NOMO-1 treated with DMSO at 0.1 percent for 48 hours (cell line): ENCODE data around the gene GOLGA8F.
"Not testable (repeated sequence)": the region's sequence is repeated elsewhere in the genome, so short reads cannot be mapped to it uniquely, and the experiment has no call there.

Source experiments
- DNase-seq: peaks from one replicate; lab custom pipeline; 2025; ENCODE audit not compliant: unreplicated experiment; lab: John Stamatoyannopoulos, UW

The GOLGA8F gene, protein sequence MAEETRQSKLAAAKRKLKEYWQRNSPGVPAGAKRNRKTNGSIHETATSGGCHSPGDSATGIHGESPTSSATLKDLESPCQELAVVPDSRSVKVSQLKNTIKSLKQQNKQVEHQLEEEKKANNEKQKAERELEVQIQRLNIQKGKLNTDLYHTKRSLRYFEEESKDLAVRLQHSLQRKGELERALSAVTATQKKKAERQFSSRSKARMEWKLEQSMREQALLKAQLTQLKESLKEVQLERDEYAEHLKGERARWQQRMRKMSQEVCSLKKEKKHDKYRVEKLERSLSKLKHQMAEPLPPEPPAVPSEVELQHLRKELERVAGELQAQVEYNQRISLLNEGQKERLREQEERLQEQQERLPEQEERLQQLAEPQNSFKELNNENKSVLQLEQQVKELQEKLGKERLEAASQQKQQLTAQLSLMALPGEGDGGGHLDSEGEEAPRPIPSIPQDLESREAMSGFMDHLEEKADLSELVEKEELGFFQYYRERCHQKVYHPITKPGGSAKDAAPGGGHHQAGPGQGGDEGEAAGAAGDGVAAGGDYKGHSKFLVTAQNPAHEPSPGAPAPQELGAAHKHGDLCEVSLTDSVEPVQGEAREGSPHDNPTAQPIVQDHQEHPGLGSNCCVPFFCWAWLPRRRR

DNA sequence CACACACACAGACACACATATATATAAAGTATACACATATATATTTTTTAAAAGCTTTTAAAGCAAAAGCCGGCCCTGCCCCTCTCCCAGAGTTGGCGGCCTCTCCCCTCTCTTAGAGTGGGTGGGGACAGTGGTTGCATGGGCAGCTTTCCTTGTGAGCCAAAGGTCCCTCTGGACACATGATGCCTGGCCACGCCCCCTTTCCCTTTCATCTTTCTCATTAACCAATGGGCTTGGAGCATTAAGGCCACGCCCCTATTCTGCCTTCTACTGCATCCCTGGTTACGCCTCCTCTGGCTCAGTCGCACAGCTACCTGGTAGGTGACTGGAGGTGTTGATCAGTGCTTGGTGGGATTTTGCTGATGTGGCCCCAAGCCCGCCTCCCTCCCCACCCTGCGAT, at the start of gene GOLGA8F:
Gene GOLGA8F (plus strand): TSS at position 301 of the 400 bp plus-strand sequence. CDS start 98 bp downstream, at position 399.
- DNase-seq: not testable (repeated sequence)

DNA sequence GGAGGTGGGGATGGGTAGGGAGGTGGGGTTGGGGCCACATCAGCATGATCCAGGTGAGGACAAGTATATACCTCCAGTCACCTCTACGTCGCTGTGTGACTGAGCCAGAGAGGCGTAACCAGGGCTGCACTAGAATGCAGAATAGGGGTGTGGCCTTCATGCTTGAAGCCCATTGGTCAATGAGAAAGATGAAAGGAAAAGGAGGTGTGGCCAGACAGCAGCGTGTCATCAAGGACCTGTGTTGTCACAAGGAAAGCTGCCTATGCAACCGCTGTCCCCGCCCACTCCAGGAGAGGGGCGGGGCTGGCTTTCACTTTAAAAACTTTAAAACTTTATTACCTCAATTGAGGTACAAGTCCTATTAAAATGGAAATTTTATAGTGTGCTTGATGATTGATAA, 20.5 kb upstream of the GOLGA8F start, which contains the start of gene GOLGA6L24:
Gene GOLGA6L24 (minus strand): TSS at position 101 of the 400 bp plus-strand sequence. CDS start 61 bp downstream, at position 40.
- not testable (repeated sequence) for DNase-seq

DNA sequence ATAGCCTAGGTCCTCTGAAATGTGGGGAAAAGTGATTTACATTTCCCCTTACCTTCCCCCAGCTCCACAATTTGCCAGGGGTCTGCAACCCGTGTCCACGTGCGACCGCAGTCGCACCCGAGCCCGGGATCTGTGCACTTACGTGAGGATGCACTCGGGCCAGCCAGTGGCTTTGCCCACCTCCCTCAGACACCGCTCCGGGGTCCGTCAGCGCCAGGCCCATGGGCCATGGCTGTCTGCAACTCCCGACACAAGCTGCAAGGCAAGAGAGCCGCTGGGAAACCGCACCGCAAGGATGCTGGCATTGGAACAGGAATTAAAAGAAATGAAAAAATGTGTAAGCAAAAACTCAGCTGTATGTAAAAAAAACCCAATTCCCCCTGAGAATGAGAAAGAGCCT, 13.0 kb upstream of the GOLGA8F start:
- not testable (repeated sequence) for DNase-seq

DNA sequence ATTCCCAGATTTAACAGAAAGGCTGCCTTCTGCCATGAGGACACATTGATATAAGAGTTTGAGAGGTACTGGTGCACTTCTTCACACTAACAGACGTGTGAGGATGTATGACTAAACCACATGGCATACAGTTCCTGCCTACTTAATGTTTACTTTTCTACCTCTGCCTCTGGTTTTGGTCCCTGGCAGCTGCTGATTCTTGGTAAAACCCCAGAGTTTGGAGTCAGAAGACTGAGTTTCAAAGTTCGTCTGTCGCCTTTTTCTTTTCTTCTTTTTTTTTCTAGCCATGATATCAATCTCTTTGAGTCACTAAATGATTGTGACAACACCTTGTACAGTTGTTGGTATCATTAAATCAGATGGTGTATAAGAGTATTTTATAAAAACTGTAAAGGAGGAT, 1.6 kb downstream of the GOLGA8F start:
- not testable (repeated sequence) for DNase-seq

DNA sequence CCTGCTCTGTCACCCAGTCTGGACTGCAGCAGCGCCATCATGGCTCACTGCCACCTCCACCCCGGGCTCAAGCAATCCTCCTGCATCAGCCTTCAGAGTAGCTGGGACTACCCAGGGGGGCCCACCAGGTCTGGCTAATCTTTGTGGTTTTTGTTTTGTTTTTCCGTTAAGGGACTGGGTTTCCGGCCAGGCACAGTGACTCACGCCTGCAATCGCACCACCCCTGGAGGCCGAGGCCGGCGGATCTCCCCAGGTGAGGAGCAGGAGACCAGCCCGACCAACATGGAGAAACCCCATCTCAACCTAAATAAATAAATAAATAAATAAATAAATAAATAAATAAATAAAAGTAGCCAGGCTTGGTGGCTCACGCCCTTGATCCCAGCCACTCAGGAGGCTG, 17.6 kb downstream of the GOLGA8F start:
- DNase-seq: not testable (repeated sequence)

DNA sequence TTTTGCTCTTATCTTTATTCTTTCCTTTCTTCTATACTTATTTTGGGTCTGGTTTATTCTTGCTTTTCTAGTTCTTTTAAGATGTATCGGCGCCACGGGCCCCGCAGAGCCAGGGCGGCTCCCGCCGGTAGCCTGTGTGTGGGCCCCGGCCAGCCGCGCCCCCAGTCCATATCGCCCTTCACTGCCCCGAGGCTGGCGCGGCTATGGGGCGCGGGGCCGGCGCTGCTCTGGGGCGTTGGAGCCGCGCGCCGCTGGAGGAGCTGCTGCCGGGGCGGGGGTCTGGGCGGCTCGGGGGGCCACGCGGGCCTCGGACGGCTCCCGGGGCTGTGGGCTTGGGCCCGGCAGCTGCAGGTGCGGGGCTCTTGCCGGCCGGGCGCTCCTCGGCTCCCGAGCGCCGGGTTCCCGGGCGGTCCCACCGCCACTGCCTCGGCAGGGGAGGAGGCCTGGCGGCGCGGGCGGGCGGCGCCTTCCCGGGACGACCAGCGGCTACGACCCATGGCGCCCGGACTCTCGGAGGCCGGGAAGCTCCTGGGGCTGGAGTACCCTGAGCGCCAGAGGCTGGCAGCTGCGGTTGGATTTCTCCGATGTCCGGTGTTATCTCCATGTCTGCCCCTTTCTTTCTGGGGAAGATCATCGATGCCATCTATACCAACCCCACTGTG, 24.4 kb downstream of the GOLGA8F start:
- DNase-seq: not testable (repeated sequence)

DNA sequence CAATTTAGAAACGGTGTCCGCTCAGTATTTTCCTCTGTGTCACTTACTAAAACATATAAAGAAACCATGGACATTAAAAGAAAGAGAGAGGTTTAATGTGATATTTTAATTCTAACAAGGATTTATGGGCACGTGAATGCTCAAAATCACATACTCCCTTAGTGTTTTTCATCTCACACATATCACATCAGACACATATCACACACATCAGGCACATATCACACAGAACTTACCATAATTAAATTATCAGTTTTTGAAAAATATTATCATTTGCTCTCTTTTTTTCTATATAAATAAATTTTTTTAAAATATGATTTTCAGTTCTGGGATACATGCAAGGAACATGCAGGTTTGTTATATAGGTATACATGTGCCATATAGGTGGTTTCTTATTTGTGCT, 42.0 kb downstream of the GOLGA8F start:
- not testable (repeated sequence) for DNase-seq

DNA sequence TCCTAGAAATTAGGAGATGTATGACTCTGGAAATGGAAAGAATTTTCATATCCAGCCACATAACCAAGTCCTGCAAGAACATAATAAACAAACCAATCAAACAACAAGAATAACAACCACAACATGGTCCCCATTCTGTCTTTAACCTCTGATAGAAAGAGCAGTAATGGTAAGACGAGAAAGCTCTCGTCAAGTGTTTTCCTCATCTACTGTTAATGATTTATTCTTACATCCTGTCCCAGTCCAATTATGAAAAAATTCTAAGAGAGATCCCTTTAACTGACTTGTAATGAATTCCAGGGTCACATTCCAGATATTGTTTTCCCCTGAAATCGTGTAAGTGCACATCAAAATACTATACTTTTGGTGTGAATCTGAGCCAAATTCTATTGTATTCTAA, 57.1 kb downstream of the GOLGA8F start:
- not testable (repeated sequence) for DNase-seq
